ENCODE data around the gene NTF3.

- TF ChIP-seq CTCF (IDR thresholded peaks at IDR 0.05 in 4 of 5, conservative IDR thresholded peaks at IDR 0.05 in 1 of 5) (no peak), POLR2A (IDR thresholded peaks at IDR 0.05) (no peak)
Observed at GRCh38 chr12:5521456-5522325, 89.8 kb downstream of the NTF3 start.

Measured in gastrocnemius medialis (tissue), 4 donors.